ENCODE results near the gene PSMD9.
"Not testable (repeated sequence)": the region's sequence is repeated elsewhere in the genome, so short reads cannot be mapped to it uniquely, and the experiment has no call there.

Gene PSMD9

DNA sequence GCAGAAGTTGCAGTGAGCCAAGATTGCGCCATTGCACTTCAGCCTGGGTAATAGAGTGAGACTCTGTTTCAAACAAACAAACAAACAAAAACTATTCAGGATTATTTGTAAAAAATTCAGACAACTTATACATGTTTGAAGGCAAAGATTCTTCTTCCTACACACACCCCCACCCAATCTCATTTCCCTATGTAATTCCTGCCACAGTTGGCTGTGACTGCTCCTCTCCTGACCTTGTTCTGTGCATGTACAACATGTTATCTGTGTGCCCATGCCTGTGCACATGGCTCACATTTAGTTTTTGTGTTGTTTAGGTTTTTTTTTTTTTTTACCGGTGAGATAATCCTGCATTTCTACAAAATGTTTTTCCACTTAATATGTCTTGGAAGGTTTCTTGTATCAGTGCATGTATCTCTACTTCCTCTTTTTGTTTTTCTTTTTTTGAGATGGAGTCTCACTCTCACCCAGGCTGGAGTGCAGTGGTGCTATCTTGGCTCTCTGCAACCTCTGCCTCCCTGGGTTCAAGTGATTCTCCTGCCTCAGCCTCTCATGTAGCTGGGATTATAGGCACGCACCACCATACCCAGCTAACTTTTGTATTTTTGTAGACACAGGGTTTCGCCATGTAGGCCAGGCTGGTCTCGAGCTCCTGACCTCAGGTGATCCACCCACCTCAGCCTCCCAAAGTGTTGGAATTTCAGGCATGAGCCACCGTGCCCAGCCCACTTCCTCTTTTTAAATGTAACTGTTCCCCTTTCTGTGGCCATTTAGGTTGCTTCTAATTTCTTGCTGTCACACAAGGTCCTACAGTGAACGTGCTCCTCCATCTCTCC is 38.5 kb downstream of the PSMD9 start:
- DNase-seq = no peak

DNA sequence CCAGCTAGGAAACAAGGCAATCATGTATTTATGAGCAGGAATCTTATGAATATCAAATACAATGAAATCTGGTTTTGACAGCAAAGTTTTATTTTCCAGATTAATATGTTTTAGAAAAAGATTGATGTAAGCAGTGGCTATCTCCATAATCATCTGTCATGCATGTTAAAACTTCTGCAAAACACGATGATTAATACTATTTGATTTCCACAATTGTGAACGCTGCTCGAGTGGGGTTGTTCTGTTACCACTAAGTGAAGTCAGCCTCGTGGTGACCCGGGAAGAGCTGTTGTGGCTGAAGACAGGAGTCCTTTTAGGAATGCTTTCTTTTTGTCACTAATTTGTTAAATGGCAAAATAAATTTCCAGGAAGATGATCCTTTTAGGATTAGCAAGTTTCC is 39.2 kb downstream of the PSMD9 start:
- DNase-seq = no peak

DNA sequence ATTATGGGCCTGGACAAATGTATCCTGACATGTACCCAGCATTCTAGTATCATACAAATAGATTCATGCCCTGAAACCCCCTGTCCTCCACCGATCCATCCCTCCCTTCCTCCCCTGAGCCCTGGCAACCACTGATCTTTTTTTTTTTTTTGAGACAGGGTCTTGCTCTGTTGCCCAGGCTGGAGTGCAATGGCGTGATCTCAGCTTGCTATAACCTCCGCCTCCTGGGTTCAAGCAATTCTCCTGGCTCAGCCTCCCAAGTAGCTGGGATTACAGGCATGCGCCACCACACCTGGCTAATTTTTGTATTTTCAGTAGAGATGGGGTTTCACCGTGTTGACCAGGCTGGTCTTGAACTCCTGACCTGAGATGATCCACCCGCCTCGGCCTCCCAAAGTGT is 41.0 kb downstream of the PSMD9 start:
- DNase-seq = not testable (repeated sequence)

DNA sequence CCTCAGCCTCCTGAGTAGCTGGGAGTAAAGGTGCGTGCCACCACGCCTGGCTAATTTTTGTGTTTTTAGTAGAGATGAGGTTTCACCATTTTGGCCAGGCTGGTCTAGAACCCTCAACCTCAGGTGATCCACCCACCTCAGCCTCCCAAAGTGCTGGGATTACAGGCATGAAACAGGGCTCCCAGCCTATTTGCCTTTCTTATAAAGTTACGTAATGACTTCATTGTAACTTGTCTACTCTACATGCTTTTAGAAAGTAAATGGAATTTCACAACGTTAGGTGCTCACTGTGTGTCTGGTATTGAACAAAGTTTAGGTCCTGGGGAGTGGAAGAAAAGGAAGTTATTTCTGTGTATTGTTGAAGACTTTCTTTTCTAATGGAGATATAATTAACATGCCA is 42.3 kb downstream of the PSMD9 start:
- no peak for DNase-seq

DNA sequence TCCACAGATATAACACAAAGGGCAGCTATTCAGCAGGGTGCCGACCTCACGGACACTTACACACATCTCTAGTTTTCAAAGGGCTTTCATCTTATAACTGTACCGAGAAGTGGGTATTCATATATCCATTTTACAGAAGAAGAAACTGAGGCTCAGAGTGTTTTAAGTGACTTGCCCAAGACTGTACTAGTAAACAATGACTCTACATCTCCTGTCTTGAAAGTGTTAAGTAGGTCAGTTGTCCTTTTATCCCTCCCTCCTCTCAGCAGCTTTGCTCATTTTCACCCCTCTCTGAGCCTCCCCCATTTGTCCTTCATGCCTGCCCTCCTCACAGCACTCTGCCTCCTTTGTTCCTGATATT is 43.6 kb downstream of the PSMD9 start:
- no peak for DNase-seq

DNA sequence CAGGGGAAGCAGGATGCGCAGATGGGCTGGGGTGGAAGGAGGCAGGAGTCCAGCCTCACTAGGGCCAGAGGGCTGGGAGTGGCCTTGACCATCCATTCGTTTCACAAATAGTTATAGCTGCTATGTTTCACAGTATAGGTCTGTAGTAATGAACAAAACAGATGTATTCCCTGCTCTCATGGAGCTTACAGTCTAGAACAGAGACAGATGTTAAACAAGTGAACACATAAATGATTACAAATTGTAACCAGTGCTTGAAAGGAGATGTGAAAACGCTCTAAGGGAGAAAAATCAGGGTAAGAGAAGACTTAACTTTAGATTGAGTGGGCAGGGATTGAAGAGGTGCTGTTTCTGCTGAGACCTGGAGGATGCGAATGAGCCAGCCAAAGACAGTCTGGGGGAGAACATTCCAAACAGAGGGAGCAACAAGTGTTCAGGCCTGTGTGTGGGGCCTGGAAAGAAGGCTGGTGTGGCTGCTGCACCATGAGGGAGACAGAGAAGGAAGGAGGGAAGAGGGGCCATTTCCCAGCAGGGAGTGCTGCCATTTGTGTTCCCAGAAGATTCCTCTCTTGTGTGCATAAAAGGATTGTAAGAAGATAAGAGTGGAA is 44.4 kb downstream of the PSMD9 start:
- DNase-seq = no peak

DNA sequence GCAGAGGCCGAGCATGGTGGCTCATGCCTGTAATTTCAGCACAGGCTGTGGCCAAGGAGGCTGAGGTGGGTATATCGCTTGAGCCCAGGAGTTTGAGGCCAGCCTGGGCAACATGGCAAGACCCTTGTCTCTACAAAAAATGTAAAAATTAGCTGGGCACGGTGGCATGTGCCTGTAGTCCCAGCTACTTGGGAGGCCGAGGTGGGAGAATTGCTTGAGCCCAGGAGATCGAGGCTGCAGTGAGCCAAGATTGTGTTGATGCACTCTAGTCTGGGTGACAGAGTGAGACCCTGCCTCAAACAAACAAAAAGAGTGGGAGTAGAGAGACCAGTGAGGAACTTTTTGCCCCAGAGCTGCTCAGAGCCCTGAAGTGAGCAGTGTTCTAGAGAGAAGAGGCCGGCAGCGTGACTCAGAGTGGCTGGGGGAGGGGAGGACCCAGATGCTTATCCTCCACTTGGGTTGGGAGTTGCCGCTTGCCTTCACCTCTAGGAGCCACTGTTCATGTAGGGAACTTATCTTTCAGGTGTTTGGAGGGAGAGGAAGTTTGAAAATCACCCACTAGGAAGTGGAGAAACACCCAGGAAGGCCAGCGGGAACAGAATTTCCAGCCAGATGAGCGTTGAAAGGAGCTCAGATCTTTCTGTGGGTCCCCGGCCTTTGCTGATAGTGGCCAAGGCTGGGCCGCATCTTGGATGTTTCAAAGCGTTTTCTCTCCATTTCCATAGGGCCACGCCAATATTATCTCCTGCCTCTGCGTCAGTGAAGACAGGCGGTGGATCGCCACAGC is 45.1 kb downstream of the PSMD9 start:
- DNase-seq = no peak

DNA sequence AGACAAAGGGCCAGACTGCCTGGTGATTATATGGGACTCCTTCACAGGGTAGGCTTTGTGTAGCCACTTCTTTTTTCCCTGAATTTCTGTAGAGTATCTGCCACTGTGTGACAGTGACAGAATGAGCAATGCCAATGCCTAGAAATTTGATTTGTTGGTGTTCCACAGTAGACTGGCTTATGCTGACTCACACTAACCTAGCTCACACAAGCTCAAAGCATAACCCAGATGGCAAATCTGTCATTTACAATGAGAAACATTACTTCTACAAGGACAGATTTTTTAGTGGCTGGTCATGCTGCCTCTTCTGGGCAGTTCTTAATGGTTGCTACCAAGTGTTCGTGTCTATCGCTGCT is 45.7 kb downstream of the PSMD9 start:
- no peak for DNase-seq

DNA sequence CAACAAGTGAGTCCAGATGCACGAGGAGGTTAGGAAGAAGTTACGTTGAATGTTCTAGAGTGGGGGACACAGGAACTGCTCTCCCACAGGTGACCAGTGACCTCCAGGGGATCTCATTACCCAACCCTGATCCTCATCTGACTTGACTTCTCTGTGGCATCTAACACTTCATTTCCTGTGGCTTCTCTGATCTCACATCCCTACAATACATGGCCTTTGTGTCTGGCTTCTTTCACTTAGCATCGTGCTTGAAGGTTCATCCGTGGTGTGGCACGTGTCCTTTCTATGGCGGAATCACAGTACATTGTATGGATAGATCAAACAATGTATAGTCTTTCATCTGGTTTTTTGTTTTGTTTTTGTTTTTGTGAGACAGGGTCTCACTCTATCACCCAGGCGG is 49.1 kb downstream of the PSMD9 start:
- DNase-seq = no peak

DNA sequence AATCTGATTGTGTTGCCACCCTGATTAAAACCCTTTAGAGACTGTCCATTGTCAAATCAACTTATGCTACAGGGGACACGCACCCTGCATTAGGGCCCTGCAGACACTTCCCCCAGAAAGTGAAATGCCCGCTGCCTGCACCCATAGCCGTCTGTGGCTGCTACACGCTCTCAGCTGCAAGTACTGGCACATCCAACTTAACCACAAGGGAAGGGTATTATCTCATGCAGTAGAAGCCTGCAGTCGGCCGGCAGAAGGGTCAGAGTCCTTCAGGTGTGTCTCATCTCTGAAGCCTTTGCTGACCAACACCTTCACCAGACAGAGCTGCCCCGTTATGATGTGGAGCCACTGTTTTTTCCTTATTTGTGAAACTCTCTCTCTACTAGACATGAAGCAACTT is 50.6 kb downstream of the PSMD9 start:
- DNase-seq = no peak

DNA sequence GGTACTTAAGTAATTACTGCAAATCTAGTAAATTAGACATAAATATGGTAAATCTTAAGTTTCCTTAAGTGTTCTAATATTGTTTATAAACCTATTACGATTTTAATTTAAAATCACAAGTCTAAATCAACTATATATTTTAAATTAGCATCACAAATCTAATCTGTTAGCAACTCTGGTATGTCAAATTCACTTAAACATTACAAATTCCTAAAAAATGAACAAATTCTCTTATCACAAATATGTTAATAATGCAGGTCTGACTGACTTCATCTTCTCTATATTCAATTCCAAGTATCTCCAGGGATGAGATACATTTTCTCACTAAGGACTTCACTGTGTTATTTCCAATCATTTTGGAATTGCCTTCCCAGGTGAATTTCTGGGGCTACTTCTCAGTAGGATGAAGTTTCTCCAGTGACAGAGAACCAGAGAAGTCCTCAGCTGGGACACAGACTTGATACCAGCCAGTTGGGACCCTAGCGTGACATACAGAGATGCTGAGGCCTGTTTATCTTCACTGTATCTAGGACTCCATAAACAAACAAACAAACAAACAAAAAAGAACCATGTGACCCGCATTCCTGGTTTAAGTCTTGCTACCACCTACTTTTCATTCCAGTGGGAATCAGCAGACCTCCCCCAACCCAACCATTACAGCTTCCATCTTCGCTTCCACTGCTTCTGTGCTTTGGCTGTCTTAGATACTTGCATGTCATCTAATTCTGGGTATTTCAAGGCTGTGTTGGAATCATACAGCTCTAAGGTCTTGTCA is 51.6 kb downstream of the PSMD9 start:
- no peak for DNase-seq

DNA sequence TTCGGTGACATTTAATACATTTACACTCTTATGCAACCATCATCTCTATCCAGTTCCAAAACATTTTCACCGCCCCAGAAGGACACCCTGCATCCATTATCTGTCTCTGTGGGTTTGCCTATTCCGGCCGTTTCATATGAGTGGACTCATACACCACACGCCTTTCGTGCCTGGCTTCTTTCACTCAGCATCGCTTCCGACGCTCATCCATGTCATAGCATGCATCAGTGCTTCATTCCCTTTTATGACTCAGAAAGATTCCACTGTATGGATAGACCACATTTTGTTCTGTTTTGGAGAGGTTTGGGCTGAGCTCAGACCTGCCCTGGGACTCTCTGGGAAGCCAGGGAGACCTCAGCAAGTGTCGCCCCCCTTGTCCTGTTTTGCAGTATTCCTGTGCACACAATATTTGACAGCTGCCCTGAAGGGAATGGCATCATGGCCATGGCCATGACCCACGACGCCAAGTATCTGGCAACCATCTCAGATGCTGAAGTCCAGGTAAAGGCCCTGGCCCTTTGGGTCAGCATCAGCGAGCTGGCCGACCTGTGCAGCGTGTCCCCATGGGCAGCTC is 53.6 kb downstream of the PSMD9 start:
- no peak for DNase-seq

DNA sequence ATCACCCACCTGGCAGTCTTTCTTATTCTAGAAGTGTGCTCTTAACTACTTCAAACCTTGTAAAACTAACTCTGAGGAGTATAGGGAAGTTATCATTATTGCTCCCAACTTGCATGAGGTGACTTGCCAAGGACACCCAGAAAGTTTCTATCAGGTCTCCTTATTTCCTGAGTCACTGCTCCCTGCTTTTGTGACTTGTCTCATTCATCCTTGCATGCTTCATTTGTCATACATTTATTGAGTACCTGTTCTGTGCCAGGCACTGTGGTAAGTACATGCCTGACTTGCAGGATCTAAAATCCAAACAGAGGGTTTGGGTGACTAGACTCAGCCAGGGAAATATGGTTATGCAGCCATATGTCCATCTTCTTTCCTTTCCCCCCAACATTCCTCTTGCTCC is 55.3 kb downstream of the PSMD9 start:
- no peak for DNase-seq

DNA sequence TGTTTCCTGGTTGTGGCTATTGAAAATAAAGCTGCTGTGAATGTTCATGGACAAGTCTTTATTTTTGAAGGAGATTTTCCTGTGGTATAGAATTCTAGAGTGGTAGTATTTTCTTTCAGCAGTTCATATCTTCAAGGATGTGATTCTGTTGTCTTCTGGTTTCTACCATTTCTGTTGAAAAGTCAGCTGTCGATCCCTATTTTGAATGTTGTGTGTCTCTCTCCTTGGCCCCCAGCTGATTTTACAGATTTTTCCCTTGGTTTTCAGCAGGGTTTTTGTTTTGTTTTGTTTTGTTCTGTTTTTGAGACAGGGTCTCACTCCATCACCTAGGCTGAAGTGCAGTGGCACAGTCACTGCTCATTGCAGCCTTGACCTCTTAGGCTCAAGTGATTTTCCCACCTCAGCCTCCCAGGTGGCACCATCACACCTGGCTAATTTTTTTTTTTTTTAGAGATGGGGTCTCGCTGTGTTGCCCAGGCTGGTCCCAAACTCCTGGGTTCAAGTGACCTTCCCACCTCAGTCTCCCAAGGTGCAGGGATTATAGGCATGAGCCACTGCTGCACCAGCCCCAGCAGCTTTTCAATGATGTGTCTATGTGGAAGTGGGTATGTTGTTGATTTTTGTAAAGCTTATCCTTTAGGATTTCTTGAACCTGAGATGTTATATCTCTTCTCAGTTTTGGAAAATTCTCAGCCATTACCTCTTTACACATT is 57.9 kb downstream of the PSMD9 start:
- DNase-seq = no peak

DNA sequence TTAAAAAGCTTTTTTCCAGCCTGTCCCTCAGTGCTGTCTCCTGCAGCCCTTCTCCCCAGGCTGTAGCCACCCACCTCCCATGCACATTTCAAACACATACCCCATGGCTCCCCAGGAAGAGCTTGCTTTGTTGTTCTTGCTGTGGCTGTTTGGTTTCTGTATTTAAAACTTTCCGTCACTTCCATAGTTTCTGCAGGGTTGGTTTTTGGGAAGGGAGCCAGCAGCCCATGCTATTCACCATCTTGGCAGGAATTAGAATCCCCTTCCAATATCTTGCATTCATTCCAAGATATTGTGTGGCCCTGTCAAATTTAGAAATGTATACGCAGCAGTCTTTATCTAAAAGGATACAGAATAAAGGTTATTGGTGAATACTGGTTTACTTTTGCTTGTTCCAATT is 59.4 kb downstream of the PSMD9 start:
- no peak for DNase-seq

DNA sequence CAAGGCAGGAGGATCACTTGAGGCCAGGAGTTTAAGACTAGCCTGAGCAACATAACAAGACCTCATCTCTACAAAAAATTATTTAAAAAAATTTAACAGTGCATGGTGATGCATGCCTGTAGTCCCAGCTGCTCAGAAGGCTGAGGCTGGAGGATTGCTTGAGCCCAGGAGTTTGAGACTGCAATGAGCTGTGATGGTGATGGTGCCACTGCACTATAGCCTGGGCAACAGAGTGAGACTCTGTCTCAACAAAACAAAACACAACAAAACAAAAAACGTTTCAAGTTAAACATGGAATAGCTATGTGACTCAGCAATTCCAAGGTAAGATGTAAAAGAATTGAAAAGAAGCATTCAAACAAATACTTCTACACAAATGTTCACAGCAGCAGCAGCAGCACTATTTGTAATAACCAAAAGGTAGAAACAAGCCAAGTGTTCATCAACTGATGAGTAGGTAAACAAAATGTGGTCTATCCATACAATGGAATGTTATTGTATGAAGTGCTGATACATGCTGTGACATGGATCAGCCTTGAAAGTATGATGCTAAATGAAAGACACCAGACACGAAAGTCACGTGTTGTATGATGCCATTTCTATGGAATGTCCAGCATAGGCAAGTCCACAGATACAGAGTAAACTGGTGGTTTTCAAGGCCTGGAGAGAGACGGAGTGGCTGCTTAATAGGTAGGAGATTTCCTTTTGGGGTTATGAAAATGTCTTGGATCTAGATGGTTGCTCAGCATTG is 61.2 kb downstream of the PSMD9 start:
- no peak for DNase-seq

DNA sequence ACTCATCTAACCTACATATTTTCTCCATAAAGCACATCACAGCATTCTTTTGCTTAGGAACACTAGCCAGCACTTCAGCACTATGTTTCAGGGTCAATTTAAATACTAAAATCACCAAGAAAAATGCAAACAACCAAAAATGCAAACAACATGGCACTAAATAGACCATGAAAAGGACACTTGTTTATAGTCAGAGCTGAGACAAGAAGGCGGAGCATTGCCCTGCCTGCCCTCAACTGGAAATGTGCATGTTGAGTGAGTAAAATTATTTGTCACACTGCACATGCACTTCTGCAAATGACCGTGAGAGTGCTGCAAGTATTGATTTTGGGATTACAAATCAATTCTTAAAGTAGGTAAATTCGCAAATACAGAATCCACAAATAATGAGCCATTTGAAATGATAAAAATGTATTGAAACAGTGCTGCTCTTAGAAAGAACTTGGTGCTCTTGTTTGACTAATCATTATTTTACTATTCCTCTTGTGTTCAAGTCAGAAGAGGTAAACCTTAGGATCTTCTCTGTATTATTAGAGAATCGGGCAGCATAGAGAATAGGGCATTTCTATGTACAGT is 64.6 kb downstream of the PSMD9 start:
- DNase-seq = no peak

DNA sequence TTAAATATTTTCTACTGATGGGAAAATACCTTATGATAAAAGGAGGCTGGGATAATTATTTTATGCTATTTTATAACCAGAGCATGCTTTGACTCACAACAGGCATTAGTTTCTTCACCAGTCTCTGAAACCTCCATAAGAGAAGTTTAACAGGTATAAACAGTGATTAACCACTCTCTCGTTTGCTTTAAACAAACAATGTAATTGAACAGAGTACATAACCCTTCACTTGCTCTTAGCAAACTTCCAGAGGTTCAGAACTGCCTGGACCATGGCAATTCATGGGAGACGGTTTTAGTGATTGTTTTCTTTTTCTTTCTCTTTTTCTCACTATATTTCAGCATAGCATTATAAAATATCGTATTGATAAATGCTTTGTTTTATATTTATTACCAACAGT is 65.1 kb downstream of the PSMD9 start:
- DNase-seq = no peak

DNA sequence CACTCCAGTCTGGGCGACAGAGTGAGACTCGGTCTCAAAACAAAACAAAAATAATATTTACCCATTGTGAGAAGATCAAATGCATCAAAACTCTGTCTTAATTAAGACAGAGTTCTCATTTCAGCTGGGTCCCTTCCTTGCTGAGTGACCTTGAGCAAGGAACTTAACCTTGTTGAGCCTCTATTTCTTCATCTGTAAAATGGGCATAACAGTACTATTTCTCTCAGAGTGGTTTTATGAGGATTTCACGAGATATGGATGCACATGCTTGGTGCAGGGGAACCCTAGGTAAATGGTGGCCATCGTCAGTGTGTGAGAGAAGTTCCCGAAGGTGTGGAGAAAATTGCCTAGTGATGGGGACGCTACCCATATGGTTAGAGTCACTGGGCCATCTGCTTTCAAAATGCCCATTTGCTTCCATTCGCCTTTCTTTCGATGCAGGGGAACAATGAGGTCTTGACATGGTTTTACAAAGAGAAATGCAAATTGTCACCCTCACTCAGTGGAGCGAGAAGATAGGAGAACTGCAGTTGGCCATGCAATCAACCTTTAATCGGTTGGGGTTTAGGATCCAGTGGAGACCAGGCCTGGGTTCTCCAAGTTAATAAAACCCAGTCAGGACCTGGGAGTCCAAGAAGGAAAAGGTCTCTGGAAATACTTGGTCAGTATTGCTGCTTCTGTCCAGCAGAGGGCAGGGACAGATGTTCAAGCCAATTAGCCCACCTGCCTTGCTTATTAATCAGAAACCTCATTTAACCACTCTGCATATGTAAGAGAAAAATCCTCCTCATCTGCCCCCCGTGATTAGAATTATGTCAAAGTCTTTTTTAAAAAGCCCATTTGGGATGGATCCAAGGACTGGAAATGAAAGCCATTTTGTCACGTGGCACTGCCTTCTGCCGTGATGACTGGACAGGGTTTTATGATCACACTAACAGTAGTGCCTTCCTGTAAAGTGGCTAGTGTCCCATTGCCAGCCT is 67.0 kb downstream of the PSMD9 start:
- DNase-seq = no peak
